GM19328 (cell line): ENCODE measurements around the gene SPTBN5.

Experiments used
- ATAC-seq: cut with Tn5 transposase; IDR thresholded peaks from one replicate; pipeline ENCODE4 v1.9.1; 2021; ENCODE audit warnings: mild to moderate bottlenecking, moderate library complexity; ENCODE audit not compliant: unreplicated experiment

SPTBN5 gene

DNA sequence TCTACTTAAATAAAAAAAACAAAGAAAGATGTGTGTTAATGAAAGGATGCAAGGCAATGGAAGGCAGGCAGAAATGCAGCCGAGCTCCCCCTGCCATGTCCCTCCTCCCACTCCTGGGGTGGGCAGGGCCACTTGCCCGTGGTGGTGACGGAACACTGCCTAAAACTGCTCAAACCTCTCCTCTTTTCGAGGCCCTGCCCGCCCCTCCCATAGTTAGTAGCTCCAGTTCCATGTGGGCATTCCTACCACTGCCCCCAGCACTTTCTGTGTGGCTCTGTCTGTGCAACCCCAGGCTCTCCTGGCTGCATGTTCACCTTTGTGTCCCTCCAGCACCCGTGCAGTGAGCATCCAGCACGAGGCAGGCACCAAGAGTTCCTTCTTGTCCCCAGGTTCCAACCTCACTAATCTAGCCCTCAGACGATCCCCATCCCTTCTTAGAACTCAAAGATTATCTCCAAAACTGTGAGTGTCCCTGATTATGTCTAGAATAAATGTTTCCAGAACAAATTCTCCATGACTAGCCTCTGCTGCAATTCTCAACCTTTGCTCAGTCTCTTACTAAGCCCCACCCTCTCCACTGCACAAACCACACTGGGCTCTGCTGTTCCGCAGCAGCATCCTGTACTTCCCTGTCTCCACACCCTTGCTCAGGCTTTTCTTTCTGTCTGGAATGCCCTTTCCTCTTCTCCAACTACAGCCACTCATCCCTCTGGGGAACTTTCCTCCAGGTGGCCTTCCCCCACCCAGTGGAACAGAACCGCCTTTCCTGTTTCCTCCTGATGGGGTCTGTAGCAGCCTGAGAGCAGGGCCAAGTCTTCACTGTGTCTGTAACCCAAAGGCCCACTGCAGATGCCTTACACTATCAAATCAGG lies 32.6 kb upstream of the SPTBN5 start:
- ATAC-seq: no peak

DNA sequence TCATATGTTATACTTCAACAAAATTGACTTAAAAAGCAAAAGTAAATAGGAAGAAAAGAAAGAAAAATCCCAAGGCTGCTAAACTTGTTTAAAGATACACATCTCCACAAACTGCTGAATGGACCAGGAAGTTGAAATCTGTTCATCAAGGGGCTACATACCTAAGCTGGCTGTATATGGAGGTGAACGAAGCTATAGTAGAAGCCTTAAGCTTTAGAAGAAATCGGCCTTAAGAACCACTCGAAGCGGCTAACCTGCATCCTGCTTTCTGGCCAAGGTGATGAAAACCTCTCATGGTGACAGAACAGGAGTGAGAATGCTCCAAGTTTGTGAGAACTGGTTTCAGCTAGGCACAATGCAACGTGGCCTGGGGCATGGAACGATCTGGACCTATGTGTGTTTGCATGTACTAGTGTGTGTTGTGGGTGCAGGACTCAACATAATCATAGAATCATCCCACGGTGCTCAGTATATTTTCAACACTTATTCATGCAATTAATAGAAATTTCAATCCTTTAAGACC lies 31.3 kb upstream of the SPTBN5 start:
- no peak for ATAC-seq

DNA sequence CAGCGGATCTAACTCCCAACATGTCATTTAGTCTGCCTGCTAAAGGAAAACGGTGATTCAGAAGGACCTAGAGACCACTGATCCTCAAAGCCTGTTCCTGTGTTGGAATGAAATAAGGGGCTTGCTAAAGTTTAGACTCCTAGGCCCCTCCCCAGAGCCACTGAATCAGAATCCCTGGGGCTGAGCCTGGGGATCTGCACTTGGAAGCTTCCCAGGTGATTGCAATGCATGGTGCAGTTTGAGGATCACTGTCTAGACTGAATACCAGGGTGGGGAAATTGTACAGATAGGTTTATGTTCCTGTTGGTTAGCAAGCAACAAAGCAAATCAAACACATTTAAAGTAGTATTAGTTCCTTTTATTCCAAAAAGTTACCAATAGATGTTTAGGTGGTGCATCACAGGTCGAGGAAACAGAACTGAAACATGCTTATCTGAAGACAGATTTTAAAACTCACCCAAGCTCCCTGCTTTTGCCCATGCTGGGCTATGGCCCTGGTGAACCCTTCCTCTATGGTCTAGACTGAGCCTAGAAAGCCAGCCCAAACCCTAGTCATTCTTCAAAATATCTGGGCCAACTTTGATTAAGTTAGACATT lies 29.6 kb upstream of the SPTBN5 start:
- ATAC-seq: no peak

DNA sequence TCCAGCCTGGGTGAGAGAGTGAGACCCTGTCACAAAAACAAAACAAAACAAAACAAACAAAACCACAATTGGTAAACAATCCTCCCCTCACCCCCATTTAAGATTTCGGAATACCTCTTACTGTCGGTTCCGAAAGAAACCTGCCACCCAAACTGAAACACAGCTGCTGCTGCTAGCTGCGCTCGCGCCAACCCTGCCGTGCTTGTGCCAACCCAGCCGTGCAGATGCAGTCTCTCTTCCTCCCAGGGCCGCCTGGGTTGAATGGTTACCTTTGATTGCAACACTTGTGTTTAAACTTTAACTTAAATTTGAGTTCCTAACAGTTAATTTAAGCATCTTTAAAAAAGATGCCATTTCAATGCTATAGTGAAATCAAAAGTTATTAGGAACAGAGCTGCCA lies 28.5 kb upstream of the SPTBN5 start:
- no peak for ATAC-seq

DNA sequence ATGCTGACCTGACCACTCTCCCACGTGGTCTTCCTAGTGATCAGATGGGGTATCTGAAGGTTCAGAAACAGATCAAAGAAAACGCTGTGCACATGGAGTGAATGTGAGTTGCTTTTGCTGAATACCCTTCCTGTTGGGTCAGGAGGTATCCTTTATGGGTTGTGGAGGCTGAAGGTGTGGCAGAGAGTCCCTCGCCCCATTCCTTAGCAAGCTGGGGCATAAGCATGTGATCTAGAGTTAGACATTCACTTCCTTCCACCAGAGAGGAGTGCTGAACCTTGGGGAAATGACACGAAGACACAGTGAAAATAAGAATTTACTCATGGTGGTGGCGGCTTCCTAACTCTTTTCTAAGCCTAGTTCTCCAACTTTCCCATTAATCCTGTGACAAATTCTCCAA lies 27.8 kb upstream of the SPTBN5 start:
- no peak for ATAC-seq

DNA sequence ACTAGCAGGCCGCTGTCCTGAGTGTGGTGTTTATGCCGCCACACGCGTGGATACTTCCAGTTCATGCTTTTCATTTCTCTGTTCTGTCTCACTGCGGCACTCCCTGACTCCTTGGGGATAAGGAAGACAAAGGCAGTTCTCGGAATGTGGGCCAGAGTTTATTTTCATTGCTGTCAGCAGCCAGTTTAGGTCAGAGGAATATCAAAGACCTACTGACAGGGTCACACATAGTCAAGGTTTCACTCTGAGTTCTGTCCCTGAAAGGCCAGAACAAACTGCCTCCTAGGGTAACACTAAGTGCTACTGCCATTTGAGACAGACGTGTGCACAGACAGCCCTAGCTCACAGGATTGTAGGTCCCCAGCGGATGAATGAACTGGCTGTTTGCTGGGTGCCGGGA lies 27.3 kb upstream of the SPTBN5 start:
- no peak for ATAC-seq

DNA sequence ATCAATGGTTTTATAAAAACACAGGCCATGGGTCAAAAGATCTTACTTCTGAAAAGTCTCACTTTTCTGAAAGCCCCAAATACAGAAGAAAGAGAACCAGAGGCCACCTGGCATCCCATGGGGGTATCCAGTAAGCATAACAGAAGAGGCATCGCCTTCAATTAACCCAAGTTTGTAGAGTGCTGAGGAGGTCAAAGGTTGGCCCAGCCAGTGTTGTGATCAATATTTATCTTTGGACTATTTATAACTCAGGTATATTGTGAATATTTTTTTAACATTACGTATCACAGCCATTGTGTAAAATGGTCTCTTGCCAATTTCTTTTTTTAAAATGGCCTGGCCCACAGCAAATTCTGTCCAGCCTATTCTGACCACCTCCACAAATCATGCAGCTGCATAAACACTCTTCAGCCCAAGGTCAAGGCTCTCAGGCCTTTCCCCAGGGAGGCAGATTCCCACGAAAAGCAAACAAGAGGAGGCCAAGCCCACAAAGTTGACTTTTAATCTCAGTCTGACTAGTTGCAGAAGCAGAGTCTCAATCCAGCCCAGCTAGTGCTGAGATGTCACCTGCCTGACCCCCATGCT lies 26.2 kb upstream of the SPTBN5 start:
- no peak for ATAC-seq

DNA sequence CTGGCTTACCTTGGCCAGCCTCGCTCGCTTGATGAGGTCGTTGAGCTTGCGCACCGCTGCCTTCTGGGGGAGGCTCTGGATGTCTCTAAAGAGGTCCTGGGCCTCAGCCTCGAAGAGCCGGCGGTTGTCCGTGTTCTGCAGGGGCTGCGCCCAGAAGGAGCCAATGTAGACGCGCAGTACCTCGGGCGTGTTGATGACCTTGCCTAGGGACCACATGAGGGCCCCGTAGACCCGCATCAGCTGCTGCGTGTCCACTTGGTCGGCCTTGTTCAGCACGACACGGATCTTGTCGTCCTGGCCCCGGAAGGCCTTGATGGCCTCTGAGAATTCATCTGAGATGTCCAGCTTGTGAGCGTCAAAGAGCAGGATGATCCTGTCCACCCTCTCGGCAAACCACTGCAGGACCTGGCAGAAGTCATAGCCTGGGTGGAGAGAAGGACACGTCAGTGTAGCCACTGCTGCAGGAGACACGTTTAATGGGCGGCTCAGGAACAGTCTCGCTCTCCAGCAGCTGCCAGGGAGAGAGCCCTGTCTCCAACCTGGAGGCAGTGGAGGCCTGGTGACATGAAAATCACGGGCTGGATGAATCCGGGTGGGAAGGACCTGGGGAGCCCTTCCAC lies 25.5 kb upstream of the SPTBN5 start:
- no peak for ATAC-seq

DNA sequence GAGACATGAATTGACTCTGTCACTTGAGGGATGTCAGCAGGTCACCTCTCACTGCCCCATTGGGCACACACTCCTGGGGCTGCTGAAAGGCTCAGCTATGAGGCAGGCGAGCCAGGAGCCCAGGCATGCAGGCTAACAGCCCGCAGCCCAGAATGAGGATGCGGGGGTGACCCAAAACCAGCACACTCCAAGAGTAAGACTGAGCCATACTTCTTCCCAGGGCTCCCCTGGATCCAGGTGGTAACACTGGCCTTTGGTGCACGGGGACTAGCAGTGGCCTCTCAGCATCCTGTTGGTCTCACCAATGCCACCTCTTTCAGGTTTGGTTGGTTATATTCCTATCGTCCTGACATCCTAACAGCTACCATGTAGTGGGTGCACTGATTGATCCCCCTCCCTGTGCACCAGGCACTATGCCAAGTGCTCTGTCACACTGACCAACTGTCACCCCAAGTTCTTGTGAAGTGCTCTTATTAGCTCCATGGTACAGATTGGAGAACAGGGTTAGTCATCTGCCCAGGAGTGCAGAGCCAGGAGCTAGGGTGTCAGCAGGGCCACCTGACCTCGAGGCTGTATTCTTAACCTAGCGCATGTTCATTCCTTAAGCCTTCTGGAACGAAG lies 24.8 kb upstream of the SPTBN5 start:
- no peak for ATAC-seq

DNA sequence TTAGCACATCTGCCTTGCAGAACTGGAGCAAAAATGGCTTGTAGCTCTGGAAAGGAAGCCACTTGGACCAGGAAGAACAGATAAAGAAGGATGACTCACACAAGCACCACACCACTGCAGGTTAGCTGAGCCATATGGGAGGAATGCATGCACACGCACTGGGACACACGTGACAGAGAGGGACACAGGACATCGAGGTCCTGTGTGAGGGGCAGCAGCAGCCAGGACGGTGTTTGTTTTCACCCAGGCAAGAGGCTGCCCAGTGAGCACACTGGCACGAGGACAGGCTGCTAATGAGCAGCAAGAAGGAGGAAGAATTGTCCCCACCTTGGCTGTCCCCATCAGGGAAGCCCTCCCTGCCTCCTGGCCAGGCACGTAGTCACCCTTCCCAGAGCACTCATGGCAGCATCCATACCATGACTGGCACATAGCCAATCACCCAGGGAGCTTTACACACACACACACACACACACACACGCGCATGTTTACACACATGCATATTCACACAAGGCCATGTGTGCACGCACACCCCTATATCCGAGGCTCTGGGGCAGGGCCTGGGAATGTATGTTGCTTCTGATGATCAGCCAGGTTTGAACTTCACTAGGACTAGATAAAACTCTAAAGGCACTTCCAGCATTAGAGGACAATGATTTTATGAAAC lies 24.0 kb upstream of the SPTBN5 start:
- no peak for ATAC-seq

DNA sequence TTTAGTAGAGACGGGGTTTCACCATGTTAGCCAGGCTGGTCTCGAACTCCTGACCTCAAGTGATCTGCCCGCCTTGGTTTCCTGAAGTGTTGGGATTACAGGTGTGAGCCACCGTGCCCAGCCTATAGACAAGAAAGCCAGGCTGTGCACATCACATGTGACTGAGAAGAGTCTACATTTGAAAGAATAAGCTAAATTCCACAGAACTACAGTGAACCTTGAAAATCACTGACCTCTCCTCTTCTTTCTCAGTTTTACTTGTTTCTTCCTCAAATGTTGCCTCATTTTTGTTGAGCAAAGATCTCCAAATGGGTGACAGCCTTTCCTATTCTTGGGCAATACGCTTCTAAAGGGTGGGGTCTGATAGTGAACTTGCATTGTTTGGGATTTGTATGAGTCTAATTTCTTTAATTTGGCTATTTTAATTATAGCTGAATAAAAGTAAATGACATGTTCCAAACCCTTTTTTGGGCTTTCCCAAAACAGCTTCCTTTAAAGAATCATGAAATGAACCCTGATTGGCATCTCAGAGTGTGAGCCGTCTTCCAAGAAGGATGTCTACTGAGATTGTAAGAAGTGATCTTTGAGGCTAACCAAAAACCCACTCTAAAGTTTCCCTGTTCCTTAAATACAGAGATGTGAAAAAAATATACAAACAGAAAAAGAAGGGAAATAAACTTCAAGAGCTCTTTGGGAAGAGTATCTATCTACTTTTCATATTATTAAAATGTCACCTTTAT lies 21.6 kb upstream of the SPTBN5 start:
- no peak for ATAC-seq

DNA sequence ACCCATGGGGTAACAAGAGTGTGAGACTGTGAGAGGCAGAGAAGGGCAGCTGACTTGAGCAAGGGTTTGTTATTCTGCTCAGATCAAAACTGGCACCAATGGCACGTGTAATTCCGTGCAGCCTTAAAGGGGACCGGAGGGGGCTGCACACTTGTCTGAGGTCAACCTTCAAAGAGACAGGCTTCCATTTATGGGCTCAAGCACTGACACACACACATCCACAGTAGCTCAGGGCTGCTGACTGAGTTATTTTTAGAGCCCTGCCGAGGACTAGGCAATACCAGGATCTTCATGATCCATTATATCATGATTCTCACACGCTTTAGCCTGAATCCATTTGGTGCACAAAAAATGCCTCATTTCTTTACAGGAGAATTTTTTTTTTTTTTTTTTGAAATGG lies 20.6 kb upstream of the SPTBN5 start:
- ATAC-seq: no peak

DNA sequence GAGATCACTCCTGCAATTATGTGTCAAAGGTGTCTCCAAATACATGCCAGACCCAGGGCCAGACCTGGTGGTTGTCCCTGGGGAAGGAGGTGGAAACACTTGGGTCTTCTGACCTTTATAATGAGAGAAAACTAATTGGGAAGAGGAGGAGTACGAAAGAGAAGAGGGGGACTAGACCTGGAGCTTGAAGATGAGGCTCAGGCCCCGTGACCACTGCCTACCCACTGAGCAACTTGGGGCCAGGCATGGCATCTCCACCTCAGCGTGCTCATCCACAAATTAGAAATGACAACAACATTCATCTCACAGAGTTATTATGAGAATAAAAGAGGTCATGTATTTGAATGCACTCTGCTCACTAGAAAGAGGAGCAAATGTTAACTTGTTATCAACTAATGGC lies 19.4 kb upstream of the SPTBN5 start:
- no peak for ATAC-seq

DNA sequence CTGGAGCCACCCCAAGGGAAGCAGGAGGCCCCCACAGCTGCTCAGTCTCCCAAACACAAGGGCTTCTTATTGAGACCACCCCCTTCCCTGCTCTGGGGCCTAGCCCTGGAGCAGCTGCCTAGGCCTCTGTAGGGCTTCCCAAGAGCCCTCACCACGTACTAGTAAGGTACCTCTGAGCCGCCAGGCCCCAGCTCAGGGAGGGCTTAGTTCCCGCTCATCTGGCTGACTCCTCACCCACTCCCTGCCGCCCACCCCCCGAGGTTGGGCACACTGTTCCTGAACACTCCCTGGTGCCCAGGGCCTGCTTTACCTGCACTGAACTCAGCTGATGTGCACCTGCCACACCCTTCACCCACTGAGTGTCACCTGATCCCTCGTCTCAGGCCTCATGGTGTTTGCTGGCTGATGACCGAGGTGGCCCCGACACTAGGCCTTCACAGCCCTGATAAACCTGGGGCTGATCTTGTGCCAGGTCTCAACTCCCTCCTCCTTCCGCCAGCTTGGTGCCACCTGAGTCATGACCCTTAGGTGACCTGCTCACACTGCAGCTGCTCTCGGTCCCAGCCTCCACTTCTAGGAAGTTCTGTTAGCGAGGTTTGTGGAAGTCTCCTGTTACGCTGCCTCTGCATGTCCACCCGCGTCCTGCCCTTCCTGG lies 18.0 kb upstream of the SPTBN5 start:
- no peak for ATAC-seq

DNA sequence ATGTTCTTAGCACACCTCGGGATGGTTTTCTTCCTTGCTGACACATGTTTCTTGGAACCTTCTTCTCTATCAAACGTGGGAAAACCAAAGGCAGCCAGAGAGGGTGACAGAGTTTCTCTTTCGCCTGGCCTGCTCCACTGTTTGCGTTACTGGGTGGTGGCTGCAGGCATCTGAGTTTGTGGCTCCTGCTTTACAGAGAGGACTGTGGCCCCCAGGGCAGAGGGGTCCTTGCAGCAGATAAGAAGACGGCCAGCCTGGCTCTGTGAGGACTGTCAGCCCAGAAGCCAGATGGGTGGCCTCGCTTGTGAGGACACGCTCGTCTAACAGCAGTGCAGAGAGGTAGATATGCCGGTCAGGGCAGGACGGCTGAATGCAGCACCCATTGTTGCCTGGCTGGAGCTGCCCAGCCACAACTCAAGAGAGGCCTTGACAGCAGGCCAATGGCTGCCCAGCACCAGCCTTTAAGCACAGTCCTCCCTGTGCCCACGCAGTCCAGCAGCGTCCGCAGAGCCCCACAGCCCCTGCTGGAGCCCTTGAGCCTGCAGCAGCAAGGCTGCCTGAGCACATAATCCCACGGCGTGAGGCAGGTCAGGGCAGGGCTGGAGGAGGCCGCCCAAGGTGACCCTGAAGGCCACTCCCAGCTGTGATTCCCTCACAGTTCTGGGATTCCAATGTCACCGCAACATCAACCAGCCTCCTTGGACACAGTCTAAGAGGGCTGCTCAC lies 15.0 kb upstream of the SPTBN5 start:
- no peak for ATAC-seq

DNA sequence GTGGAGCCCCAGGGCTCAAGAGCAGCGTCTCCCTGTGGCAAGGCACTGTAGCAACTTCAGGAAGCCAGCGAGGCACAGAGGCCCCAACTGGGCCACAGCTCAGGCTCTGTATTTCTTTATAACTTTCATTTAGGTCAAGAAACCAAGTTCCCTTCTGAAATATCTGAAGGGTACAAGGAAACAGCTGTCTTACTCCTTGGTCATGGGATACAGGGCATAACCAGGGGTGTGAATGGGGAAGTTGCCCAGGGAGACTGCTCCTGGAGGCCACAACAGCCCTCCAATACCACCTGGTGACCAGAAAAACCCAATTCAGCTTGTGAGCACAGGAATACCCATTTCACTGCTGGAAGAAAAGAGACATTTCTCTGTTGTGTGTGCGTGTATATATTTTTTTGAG lies 13.3 kb upstream of the SPTBN5 start:
- no peak for ATAC-seq

DNA sequence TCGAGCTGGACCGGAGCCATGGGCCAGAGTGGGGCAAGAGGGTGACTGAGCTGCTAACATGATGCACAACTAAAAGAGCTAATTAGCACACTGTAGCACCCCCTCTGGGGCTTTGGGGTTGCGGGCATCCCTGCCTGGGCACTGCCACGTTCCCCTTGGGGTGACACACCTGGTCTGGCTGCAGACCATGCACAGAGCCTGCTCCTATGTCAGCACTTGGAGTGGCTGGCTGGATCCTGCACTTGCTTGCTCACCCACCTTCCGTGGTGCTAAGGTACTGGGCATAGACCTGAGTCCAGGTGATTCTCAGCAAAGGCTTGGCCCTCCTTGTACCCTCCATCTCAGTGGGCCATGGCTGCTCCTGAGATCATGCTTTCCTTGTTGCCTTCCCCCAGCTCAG lies 12.8 kb upstream of the SPTBN5 start:
- ATAC-seq: no peak

DNA sequence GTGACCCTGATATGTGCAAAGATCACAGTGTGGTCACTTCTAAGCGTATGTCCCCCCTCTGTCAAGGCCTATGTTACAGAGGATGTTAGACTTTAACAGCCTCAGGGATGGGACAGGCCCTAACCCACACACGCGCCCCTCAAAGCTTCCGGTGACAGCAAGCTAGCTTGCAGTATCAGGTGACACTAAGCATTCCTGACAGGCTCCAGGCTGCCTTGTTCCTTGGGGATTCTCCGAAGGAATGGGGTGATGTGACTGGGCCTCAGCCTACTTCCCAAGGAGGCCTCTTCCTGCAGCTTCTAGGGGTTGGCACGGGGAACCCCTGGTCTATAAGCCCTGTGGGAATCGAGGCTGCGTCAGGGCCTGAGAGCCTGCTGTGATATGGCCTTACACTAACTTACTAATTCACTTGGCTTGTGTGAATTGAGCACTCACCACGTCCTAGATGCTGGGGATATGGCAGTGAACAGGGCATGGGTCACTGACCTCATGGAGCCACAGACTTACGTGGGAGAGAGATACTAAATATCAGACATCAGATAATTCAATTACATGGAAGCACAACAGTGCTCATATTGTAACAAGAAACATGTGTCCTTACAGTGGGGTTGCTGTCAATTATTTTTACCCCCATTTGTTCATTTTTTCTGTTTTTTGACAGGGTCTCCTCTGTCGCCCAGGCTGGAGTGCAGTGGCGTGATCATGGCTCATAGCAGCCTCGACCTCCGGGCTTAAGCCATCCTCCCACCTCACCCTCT lies 11.4 kb upstream of the SPTBN5 start:
- ATAC-seq: no peak
